Measurements from ENCODE around the gene DNAH17. TPM values are rescaled to one million over a fixed set of nuclear protein-coding genes. Genes with fewer than 3 reads are reported as not detected.
A peak's percentile ranks its signal among the peaks of the same experiment; 100 is the strongest.

The DNAH17 gene
- total and polyA plus RNA-seq, 2 of the 13 experiments (the other 11 are each of a cell fraction or from before 2014, with no cell fraction given) = 0.86 to 1.6 TPM

- TF ChIP-seq ZBTB4 (CRISPR knock-in tag; IDR thresholded peaks at IDR 0.05; ENCODE audit: borderline replicate concordance) = peak; percentile 83; the same call in 1 of the 2 replicates
- no peak for TF ChIP-seq EHMT2 (IDR thresholded peaks at IDR 0.05; ENCODE audit: borderline replicate concordance, low read depth, low read length)
- TF ChIP-seq DMAP1 (CRISPR knock-in tag; IDR thresholded peaks at IDR 0.05) = peak; percentile 78
- TF ChIP-seq ZNF414 (CRISPR knock-in tag; IDR thresholded peaks at IDR 0.05) = no peak
- no peak for TF ChIP-seq ZNF674 (CRISPR knock-in tag; IDR thresholded peaks at IDR 0.05; ENCODE audit: low read depth)
- TF ChIP-seq ZNF44 (CRISPR knock-in tag; IDR thresholded peaks at IDR 0.05) = no peak
- no peak for TF ChIP-seq POLR2AphosphoS2 (IDR thresholded peaks at IDR 0.05; ENCODE audit: low read depth, low read length)
- TF ChIP-seq HCFC1 (IDR thresholded peaks at IDR 0.05; ENCODE audit: low read depth, low read length) = no peak
- peak; percentile 65 for TF ChIP-seq ZNF263 (CRISPR knock-in tag; IDR thresholded peaks at IDR 0.05)
- TF ChIP-seq MEIS2 (CRISPR knock-in tag; IDR thresholded peaks at IDR 0.05) = peak; percentile 89; the same call in 1 of the 2 replicates
- TF ChIP-seq HDAC6 (IDR thresholded peaks at IDR 0.05; ENCODE audit: low read depth, low read length) = no peak
- peak; percentile 82 for TF ChIP-seq THAP11 (CRISPR knock-in tag; IDR thresholded peaks at IDR 0.05)
- TF ChIP-seq ZNF580 (CRISPR knock-in tag; IDR thresholded peaks at IDR 0.05; ENCODE audit: borderline replicate concordance, low read depth) = peak; percentile 93
- peak; percentile 79 for TF ChIP-seq ATF3 (CRISPR knock-in tag; IDR thresholded peaks at IDR 0.05)
- TF ChIP-seq CENPBD1 (CRISPR knock-in tag; IDR thresholded peaks at IDR 0.05; ENCODE audit: borderline replicate concordance, low read depth) = no peak
- TF ChIP-seq ZIK1 (CRISPR knock-in tag; IDR thresholded peaks at IDR 0.05; ENCODE audit: borderline replicate concordance, low read depth) = 0 out of 2 replicates have a peak, but pooled peaks have one; percentile 67
- TF ChIP-seq SMARCE1 (IDR thresholded peaks at IDR 0.05; ENCODE audit: borderline replicate concordance) = no peak
- no peak for TF ChIP-seq CREB3 (CRISPR knock-in tag; IDR thresholded peaks at IDR 0.05)
- TF ChIP-seq ZXDC (CRISPR knock-in tag; IDR thresholded peaks at IDR 0.05) = peak; percentile 99
These were observed 155.5 kb downstream of the DNAH17 start (continued) for GRCh38 chr17:78421534-78422266.

Measured in HepG2 (cell line).